HEK293 (cell line): ENCODE data around the gene GALNT9.

Experiments used
- CTCF ChIA-PET: fragments of 350-600 bp; formaldehyde crosslinking; extraction: SDS; loops from one replicate; lab custom pipeline; 2021; ENCODE audit warnings: antibody characterized with exemption; lab: Yijun Ruan, JAX
- POLR2A ChIA-PET: fragments of 300-600 bp; formaldehyde crosslinking; extraction: SDS; loops from one replicate; lab custom pipeline; 2020; ENCODE audit warnings: antibody characterized with exemption, inconsistent platforms; lab: Yijun Ruan, JAX
- H3K27ac ChIP-seq: fragments of 200-500 bp; sonication (Bioruptor generic); 2 replicates; pipeline ENCODE4 v1.5.1; 2014; ENCODE audit warnings: low read depth, low read length, control low read depth, inconsistent platforms; ENCODE audit errors: extremely low read depth
- H3K36me3 ChIP-seq, 2 experiments: fragments of 200-500 bp in 1 of 2; sonication (Bioruptor generic) in 1 of 2; 1 replicate in 1 of 2; 2 replicates in 1 of 2; pipeline ENCODE4 v1.5.1; 2014 to 2017; ENCODE audit warnings: inconsistent platforms in 2 of 2, low read length in 2 of 2; ENCODE audit not compliant: control insufficient read depth in 2 of 2, insufficient read depth in 1 of 2
- H3K4me1 ChIP-seq: fragments of 200-500 bp; sonication (Bioruptor generic); 2 replicates; pipeline ENCODE4 v1.5.1; 2014; ENCODE audit warnings: mild to moderate bottlenecking, low read length, inconsistent platforms; ENCODE audit not compliant: control insufficient read depth, insufficient read depth
- H3K4me3 ChIP-seq: 2 replicates; pipeline ENCODE4 v1.5.1; 2011; ENCODE audit warnings: low read depth, mild to moderate bottlenecking, control low read depth, low read length, moderate library complexity
- H3K9me3 ChIP-seq: fragments of 200-500 bp; sonication (Bioruptor generic); 2 replicates; pipeline ENCODE4 v1.5.1; 2014; ENCODE audit warnings: low read depth, low read length, inconsistent platforms; ENCODE audit not compliant: control insufficient read depth, insufficient read depth
- GLIS2 ChIP-seq: fragments of 450-650 bp; formaldehyde crosslinking; IDR thresholded peaks from 2 replicates; pipeline ENCODE4 v1.5.1; 2016; ENCODE audit warnings: missing biosample characterization, missing genetic modification characterization
- KLF10 ChIP-seq: fragments of 450-650 bp; IDR thresholded peaks from 2 replicates; pipeline ENCODE4 v1.5.1; 2018; ENCODE audit warnings: missing biosample characterization, mild to moderate bottlenecking, missing genetic modification characterization
- SP2 ChIP-seq: fragments of 450-650 bp; formaldehyde crosslinking; IDR thresholded peaks from 2 replicates; pipeline ENCODE4 v1.5.1; 2016; ENCODE audit warnings: missing biosample characterization, missing genetic modification characterization
- ZBTB1 ChIP-seq: fragments of 450-650 bp; formaldehyde crosslinking; IDR thresholded peaks from 2 replicates; pipeline ENCODE4 v1.5.1; 2016; ENCODE audit warnings: missing biosample characterization, missing genetic modification characterization
- ZEB2 ChIP-seq: fragments of 450-650 bp; formaldehyde crosslinking; IDR thresholded peaks from 2 replicates; pipeline ENCODE4 v1.5.1; 2016; ENCODE audit warnings: missing biosample characterization, missing genetic modification characterization
- ZNF266 ChIP-seq: fragments of 450-650 bp; formaldehyde crosslinking; IDR thresholded peaks from 2 replicates; pipeline ENCODE4 v1.5.1; 2016; ENCODE audit warnings: missing biosample characterization, missing genetic modification characterization, low read depth
- ZNF341 ChIP-seq: fragments of 450-650 bp; formaldehyde crosslinking; IDR thresholded peaks from 2 replicates; pipeline ENCODE4; 2016; ENCODE audit warnings: low read depth, missing biosample characterization, missing genetic modification characterization
- ZNF426 ChIP-seq: fragments of 450-650 bp; formaldehyde crosslinking; IDR thresholded peaks from 2 replicates; pipeline ENCODE4 v1.5.1; 2017; ENCODE audit warnings: missing biosample characterization, missing genetic modification characterization, mild to moderate bottlenecking, inconsistent platforms, moderate library complexity
- ZNF433 ChIP-seq: fragments of 450-650 bp; formaldehyde crosslinking; IDR thresholded peaks from 2 replicates; pipeline ENCODE4 v1.5.1; 2016; ENCODE audit warnings: missing biosample characterization, missing genetic modification characterization, low read depth
- ZNF501 ChIP-seq: fragments of 450-650 bp; formaldehyde crosslinking; IDR thresholded peaks from 2 replicates; pipeline ENCODE4 v1.5.1; 2016; ENCODE audit warnings: missing biosample characterization, missing genetic modification characterization
- ZNF530 ChIP-seq: fragments of 450-650 bp; formaldehyde crosslinking; IDR thresholded peaks from 2 replicates; pipeline ENCODE4 v1.5.1; 2016; ENCODE audit warnings: low read depth, missing biosample characterization, missing genetic modification characterization
- ZNF548 ChIP-seq: fragments of 450-650 bp; formaldehyde crosslinking; IDR thresholded peaks from 2 replicates; pipeline ENCODE4 v1.5.1; 2016; ENCODE audit warnings: missing biosample characterization, missing genetic modification characterization
- ZNF621 ChIP-seq: fragments of 450-650 bp; formaldehyde crosslinking; IDR thresholded peaks from 2 replicates; pipeline ENCODE4 v1.5.1; 2017; ENCODE audit warnings: missing biosample characterization, missing genetic modification characterization
- ZNF777 ChIP-seq: fragments of 450-650 bp; formaldehyde crosslinking; IDR thresholded peaks from 2 replicates; pipeline ENCODE4 v1.5.1; 2017; ENCODE audit warnings: missing biosample characterization, missing genetic modification characterization, borderline replicate concordance
- ZNF830 ChIP-seq: fragments of 450-650 bp; IDR thresholded peaks from 2 replicates; pipeline ENCODE4 v1.5.0; 2018; ENCODE audit warnings: missing biosample characterization, missing genetic modification characterization, low read depth, mild to moderate bottlenecking, moderate library complexity
- ZSCAN30 ChIP-seq: fragments of 450-650 bp; IDR thresholded peaks from 2 replicates; pipeline ENCODE4 v1.5.1; 2018; ENCODE audit warnings: missing biosample characterization, mild to moderate bottlenecking, missing genetic modification characterization, moderate library complexity
- TF ChIP-seq, protein P1 (sequence below): fragments of 450-650 bp; formaldehyde crosslinking; IDR thresholded peaks from 2 replicates; pipeline ENCODE4 v1.5.0; 2017; ENCODE audit warnings: missing biosample characterization, missing genetic modification characterization, borderline replicate concordance
- TF ChIP-seq, protein P2 (sequence below): fragments of 450-650 bp; formaldehyde crosslinking; IDR thresholded peaks from 2 replicates; pipeline ENCODE4 v1.5.1; 2017; ENCODE audit warnings: missing biosample characterization, missing genetic modification characterization
- TF ChIP-seq, protein P3 (sequence below): fragments of 450-650 bp; formaldehyde crosslinking; IDR thresholded peaks from 2 replicates; pipeline ENCODE4 v1.5.1; 2016; ENCODE audit warnings: missing biosample characterization, missing genetic modification characterization, low read depth
- TF ChIP-seq, protein P4 (sequence below): fragments of 450-650 bp; formaldehyde crosslinking; IDR thresholded peaks from 2 replicates; pipeline ENCODE4 v1.5.1; 2017; ENCODE audit warnings: missing biosample characterization, mild to moderate bottlenecking, missing genetic modification characterization, moderate library complexity

GALNT9 gene

DNA sequence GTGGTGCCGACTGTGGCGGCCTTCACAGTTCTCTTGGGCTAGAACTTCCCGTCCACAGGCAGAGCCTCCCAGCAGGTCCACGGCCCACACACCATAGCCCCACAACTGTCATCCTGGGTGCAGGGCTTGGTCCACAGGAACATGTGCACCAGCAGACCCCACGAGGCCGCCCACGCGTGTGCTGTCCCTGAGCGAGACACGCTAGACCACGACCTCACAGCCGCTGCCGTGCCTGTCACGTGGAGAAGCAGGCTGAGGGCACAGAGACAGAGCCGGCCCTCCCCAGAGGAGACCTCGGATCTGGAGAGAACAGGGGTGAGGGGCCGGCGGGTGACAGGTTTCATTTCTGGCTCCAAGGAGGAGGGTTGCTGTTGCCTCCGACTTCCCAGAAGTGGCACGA is 8.9 kb upstream of the GALNT9 start (continued):
- TF ChIP-seq, protein P1, sequence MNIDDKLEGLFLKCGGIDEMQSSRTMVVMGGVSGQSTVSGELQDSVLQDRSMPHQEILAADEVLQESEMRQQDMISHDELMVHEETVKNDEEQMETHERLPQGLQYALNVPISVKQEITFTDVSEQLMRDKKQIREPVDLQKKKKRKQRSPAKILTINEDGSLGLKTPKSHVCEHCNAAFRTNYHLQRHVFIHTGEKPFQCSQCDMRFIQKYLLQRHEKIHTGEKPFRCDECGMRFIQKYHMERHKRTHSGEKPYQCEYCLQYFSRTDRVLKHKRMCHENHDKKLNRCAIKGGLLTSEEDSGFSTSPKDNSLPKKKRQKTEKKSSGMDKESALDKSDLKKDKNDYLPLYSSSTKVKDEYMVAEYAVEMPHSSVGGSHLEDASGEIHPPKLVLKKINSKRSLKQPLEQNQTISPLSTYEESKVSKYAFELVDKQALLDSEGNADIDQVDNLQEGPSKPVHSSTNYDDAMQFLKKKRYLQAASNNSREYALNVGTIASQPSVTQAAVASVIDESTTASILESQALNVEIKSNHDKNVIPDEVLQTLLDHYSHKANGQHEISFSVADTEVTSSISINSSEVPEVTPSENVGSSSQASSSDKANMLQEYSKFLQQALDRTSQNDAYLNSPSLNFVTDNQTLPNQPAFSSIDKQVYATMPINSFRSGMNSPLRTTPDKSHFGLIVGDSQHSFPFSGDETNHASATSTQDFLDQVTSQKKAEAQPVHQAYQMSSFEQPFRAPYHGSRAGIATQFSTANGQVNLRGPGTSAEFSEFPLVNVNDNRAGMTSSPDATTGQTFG = no peak

DNA sequence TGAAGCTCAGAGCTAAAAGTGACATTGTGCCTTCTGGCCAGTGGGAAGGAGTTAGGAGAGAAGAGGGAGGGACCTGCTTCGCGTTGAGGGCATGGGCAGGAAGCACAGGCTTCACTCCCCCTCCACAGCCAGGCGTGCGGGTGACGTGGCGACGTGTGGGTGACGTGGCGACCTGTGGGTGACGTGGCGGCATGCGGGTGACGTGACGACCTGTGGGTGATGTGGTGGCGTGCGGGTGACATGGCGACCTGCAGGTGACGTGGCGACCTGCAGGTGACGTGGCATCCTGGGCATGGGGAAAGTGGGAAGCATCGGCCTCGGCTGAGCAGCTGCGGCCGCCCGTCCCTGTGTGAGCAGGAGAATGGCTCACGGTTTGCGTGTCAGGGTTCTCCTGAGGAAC is 8.2 kb upstream of the GALNT9 start:
- ChIA-PET CTCF (interaction anchor here (0.6 to 1.2 kb wide), 2 partner anchors 143 to 277 kb away, joined by 3 to 5 read pairs; no protein-coding TSS in a partner anchor), POLR2A (no interaction called here)
- Histone ChIP-seq H3K4me3 (no peak overlapping the region), H3K36me3 (no peaks in the 10 kb centered on the region), H3K27ac (no peak overlapping the region), H3K9me3 (no peaks in the 10 kb centered on the region), H3K4me1 (no peaks in the 10 kb centered on the region)
- TF ChIP-seq, protein P2, sequence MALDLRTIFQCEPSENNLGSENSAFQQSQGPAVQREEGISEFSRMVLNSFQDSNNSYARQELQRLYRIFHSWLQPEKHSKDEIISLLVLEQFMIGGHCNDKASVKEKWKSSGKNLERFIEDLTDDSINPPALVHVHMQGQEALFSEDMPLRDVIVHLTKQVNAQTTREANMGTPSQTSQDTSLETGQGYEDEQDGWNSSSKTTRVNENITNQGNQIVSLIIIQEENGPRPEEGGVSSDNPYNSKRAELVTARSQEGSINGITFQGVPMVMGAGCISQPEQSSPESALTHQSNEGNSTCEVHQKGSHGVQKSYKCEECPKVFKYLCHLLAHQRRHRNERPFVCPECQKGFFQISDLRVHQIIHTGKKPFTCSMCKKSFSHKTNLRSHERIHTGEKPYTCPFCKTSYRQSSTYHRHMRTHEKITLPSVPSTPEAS (tag by site-specific recombination) = no peak
- TF ChIP-seq ZNF777 (no peak), KLF10 (no peak), SP2 (tag by site-specific recombination) (no peak), ZBTB1 (tag by site-specific recombination) (no peak), ZNF341 (tag by site-specific recombination) (no peak), ZNF530 (tag by site-specific recombination) (no peak), ZNF830 (tag by site-specific recombination) (no peak), ZNF501 (no peak), ZNF426 (no peak), ZNF548 (tag by site-specific recombination) (no peak), GLIS2 (no peak), ZNF621 (tag by site-specific recombination) (no peak), ZNF266 (tag by site-specific recombination) (no peak), ZEB2 (tag by site-specific recombination) (no peak), ZSCAN30 (tag by site-specific recombination) (no peak), ZNF433 (tag by site-specific recombination) (no peak)
- TF ChIP-seq, protein P3, sequence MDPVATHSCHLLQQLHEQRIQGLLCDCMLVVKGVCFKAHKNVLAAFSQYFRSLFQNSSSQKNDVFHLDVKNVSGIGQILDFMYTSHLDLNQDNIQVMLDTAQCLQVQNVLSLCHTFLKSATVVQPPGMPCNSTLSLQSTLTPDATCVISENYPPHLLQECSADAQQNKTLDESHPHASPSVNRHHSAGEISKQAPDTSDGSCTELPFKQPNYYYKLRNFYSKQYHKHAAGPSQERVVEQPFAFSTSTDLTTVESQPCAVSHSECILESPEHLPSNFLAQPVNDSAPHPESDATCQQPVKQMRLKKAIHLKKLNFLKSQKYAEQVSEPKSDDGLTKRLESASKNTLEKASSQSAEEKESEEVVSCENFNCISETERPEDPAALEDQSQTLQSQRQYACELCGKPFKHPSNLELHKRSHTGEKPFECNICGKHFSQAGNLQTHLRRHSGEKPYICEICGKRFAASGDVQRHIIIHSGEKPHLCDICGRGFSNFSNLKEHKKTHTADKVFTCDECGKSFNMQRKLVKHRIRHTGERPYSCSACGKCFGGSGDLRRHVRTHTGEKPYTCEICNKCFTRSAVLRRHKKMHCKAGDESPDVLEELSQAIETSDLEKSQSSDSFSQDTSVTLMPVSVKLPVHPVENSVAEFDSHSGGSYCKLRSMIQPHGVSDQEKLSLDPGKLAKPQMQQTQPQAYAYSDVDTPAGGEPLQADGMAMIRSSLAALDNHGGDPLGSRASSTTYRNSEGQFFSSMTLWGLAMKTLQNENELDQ = no peak
- TF ChIP-seq, protein P4, sequence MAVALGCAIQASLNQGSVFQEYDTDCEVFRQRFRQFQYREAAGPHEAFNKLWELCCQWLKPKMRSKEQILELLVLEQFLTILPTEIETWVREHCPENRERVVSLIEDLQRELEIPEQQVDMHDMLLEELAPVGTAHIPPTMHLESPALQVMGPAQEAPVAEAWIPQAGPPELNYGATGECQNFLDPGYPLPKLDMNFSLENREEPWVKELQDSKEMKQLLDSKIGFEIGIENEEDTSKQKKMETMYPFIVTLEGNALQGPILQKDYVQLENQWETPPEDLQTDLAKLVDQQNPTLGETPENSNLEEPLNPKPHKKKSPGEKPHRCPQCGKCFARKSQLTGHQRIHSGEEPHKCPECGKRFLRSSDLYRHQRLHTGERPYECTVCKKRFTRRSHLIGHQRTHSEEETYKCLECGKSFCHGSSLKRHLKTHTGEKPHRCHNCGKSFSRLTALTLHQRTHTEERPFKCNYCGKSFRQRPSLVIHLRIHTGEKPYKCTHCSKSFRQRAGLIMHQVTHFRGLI (tag by site-specific recombination) = no peak
